D341Med (cell line): ENCODE results near the gene LRRC7.
"Not testable (repeated sequence)": the region's sequence is repeated elsewhere in the genome, so short reads cannot be mapped to it uniquely, and the experiment has no call there.

ENCODE experiments used
- DNase-seq: peaks from one replicate; pipeline ENCODE4 v3.0.0; 2012; ENCODE audit warnings: low spot score

The LRRC7 gene

DNA sequence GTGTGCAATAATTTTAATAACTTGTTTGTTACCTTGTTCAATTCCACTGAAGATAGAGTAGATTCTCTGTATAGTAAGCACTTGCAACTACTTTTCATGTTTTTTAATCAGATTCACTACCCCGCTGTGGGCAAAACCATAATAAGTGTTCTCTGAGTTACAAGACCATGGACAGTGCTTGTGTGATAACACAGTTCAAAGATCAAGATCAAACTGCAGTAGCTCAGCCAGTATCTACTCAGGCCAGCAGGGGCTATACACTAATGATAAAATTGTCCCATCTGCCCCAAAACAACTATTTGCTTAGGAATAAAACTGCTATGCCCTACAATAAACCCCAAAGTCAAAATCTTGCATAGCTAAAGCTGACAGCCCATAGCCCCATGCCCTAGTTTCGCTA, 129.6 kb downstream of the LRRC7 start:
- no peak for DNase-seq

DNA sequence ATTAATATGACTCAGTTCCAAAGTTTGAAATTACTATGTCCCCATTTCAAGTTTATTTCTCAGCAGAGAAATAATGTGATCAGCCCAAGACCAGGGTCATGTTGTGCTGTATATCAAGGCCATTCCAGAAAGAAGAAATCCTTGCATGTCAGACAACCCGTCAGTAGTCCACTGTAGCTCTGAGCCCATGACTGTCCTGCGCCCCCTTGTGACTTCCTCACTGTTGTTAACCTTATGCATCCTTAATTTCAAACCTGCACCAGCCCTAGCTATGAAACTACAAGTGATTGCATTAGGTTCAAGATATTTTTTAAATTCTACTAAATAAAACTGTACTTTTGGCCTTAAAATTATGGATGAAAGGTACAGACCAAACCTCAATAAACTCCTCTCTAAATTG, 133.0 kb downstream of the LRRC7 start:
- peak; percentile 46 for DNase-seq

DNA sequence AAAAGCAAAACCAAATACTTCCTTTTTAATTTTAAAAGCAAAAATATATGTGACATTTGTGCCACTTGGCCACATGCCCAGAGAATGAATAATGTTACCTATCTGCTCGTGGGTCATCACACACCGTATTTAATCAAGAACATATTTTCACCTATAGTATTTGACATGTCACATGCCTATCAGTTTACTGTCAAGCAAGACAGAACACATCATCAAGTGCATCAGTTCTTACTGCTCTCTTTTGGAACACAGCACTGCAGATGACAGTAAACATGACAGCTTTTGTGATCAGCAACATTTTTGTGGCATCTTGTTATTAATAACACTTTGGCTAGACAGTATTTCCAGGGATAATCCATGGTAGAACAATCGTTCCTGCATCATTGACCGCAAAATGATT, 134.4 kb downstream of the LRRC7 start:
- no peak for DNase-seq

DNA sequence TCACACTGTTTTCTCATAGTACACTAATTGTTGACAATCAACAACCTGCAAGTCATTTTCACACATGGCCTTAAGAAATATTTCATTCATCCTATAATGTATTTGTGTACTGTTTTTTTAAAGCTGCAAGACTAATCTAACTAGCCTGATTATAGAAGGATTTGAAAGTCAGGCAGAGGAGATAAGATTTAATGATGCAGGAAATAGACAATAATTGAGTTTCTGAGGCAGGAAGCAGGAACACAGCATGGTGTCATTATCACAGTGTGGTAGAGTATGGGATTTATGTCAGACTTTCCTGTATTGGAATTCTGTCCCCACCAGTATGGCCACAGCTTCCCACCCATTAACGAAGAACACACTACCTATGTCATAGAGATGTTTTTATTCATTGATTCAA, 138.8 kb downstream of the LRRC7 start:
- DNase-seq: no peak

DNA sequence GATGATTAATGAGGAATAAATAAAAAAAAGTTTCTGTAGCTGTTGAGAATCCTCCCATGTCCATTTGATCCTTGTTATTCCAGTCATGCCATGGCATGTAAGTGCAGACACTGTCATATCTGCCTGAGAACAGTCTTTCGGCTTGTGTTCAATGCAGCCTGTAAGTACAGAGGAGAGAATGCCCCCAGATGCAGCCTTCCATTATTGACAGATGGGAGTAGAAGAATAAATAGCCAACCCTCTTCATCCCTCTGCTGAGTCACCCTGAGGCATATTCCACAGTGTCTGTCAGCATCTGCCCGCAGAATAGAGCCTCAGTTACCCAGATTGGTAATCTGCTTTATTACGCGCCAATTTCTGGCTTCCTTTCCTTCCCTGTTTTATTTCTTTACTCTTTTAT, 139.4 kb downstream of the LRRC7 start:
- DNase-seq: no peak

- no peak for DNase-seq
Observed at GRCh38 chr1:69710484-69711189, 142.9 kb downstream of the LRRC7 start.

DNA sequence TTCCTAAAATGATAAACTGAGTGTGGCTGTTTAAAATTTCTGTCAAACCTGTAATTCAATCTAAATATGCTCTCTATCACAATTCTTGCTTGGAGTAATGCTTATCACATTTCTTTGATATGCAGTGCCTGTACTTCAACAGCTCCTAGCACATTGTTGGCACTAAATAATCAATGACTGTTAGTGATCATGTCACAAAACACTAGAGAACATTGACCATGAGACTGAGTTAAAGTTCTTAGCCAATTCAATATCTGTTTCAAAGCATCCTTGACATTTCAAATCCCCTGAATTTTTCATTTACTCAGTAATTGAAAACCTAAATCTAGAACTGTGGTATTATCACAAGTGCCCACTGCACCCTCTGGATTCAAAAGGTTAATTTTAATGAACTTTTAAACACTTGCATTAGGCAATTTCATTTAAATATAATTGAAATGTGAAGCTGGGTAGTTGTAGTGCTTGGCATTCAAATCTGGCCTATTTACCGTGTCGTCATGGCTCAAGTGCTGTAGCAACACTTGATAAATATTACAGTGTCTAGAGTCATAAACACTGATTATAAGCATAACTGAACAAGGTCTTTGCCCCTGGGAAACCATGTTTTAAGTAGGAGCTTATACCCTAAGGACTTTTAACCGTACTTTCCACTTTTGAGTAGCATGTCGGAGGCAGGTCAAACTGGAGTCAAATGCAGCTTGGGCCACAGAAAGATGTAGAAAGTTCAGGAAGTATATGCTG, 143.6 kb downstream of the LRRC7 start:
- no peak for DNase-seq

- DNase-seq: not testable (repeated sequence)
Observed at GRCh38 chr1:69717834-69718233, 150.1 kb downstream of the LRRC7 start.

- DNase-seq: no peak
Observed at GRCh38 chr1:69728206-69728605, 160.5 kb downstream of the LRRC7 start.

DNA sequence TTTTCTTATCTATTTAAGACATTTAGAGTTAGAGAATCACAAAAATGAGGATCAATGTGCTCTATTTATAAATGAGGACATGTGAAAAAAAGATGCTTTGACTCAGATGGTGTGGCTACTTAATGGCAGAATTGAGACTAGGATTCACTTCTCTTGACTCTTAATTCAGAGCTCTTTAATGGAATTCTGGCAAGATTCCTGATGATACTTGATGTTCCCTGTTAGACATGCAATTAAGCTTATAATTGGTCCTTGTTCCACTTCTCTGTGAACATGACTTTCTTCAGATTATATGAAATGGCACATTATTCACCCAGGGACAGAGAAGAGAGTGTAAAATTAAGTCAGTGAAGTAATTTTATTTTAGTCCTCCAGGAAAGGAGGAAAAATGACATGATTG, 165.3 kb downstream of the LRRC7 start:
- DNase-seq: no peak

DNA sequence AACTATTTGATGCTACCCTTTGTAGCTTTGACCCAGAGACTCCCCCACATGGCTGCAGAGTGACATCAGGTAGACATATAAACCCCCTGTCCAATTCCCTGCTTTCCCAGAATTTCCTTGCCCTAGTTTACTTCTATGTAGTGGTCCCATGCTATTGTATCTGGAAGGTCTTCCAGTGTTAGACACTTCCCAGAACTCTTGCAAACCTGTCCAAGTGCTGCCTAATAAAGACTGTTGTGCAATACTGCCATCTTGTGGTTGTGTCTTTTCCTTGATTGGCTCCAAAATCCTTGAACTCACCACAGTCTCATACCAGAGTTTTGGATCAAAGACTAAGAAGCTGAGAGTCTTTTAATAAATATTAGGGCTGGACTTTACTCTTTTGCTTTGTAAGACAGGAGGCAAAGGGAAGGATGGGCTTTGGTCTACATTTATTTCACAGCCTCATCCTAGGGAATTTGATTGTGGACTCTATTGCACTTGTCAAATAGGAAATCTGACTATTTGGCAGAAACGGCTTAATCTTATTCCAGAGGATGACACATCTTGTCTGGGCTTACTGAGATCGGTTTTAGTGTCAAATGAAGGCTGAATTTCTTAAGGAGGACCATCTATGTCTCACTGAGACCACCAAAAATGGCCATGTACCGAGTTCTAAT, 169.9 kb downstream of the LRRC7 start:
- peak; percentile 50 for DNase-seq

DNA sequence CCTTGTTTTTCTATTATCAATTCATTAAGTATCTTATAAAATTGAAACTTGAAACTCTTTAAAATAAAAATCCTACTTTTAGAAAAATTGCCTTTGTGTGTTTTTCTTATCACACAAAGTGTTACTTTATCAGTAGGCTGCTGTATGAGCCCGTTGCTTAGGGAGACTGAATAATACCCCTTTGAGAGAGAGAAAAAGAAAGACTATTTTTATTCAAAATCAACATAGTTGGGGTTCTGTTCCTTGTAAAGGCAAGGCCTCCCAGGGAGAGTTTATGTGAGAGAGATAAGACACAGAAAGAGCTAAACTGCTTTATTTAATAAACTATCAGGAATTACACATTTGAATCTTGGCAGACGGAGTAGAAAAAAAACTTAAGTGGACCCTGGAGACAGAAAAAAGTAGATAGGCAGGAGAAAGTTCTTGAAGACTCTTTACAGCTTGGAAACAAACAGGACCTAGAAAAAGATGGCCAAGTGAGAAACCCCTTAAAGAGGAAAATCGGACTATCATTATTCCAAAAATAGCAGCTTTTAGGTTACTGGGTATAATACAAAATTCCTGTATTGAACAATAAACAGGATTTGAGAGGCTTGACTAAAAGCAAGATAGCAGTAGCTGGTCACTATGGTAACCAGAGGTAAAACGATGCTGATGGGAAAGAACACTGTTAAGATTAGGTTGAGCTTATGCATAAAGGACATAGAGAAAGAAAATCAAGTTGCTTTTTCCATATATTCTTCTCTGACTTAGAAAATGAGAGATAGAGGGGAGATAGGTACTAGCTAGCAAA, 170.9 kb downstream of the LRRC7 start:
- DNase-seq: no peak

DNA sequence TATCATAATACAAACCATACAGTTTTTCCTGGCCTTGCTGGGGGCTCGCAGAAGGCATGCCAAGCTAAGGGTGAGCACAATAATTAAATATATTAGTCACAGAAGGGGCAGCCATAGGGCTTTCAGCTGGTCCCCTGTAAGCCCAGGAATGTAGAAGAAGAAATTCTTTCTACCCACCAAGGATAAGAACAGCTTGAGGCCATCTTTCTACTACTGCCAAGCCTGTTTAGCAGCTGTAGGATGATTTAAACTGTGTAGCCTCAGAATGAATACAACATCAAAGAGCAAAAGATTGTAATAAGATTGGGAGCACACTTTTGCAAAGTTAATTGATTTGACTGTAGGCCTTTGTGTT, 171.5 kb downstream of the LRRC7 start:
- DNase-seq: no peak

DNA sequence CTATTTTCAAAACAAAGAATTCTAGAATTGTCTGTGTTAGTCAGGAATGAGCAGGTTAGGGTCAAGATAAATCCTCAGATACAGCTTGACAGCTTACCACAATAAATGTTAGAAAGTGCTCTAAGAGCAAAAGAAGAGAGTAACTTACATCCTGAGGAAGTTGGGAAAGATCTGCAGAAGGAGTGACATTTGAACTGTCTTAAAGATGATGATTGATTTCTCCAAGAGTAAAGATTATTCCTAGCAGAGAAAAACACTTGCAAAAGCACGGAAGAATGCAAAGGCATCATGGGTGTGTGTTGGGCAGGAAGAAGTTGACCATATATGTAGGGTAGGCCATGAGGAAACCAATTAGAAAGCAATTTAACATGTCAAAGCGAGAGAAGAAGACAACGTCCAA, 175.4 kb downstream of the LRRC7 start:
- DNase-seq: no peak

DNA sequence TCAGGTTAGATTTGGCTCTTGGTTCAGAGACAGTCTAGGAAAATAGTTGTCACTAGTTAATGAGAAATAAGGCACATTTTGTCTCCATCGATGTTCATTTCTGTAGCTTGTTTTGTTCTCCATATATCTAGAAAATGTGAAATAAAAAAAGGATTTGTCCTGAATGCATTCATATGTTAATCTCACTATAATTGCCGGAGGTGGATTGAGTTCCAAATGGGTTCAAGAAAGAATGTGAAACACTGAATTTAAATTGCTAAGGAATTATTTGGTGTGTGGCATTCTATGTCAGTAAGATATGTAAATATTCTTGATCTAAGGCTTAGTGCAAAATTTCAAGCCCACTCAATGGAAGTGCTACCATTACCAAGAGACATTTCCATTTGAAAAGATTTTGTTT, 176.7 kb downstream of the LRRC7 start:
- no peak for DNase-seq

DNA sequence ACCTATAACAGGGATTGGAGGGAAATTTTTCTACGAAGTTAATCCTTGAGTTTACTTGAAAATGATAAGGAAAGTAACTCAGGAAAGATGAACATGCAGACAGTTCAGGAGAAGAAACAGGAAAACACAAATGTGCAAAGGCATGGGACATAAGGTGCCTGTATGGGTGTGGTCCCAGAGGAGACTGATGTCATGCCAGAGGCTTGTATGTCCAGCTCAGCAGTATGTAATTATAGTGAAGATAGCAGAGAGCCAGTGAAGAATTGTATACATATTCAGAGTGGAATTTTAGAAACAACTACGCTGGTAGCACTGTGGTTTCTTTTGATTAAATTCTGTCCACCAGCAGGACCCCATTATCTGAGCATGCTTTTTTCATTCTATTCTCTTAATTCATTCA, 179.5 kb downstream of the LRRC7 start:
- no peak for DNase-seq

DNA sequence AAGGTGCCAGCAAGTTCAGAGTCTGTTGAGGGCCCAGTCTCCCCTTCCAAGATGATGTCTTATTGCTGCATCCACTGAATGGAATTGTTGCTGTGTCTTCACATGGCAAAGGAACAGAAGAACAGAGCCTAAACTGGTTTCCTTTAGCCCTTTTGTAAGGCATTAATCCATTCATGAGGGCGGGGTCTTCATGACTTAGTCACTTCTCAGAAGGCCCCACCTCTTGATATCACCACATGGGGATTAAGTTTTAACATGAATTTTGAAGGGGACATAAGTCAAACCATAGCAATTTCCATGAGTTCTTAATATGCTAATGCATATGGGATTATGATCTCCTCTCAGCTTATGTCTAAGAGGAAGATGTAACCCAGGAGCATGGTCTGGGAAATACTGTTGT, 182.9 kb downstream of the LRRC7 start:
- no peak for DNase-seq

DNA sequence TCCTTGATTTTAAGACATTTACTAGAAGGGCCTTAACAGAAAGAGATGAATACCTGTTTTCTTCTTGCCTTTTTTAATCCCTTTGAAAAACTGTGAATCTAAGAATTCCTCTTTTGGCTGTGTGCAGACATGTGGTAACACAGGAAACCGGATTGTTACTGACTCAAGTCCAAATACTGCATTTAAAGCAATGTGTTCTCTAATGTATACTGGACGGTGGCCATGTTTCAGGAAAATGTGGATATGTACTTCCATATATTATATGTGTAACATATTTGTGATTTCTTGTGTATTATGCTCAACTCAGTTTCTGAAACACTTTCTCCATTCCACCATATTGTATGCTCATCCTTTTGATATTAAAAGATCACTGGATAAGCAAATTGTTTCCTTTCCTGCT, 185.1 kb downstream of the LRRC7 start:
- DNase-seq: no peak

DNA sequence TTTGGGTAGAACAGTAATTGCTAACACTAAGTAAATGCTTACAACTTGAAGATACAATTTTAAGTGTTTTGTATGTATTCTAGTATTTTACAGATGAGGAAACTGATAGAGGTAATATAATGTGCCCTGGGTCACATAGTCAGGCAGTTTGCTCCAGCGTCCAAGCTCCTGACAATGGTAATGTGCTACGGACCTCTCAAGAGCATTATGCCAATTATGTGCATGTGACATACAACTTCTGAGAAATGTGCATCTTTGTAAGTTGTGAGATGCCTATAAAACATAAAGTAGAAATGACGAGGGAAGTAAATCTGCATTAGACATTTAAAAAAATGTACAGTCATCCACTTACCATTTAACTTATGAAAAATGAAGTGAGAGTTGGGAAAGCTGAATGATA, 186.8 kb downstream of the LRRC7 start:
- no peak for DNase-seq

GRCh38 chr1:69755647-69756046, 187.9 kb downstream of the LRRC7 start:
- DNase-seq: no peak

DNA sequence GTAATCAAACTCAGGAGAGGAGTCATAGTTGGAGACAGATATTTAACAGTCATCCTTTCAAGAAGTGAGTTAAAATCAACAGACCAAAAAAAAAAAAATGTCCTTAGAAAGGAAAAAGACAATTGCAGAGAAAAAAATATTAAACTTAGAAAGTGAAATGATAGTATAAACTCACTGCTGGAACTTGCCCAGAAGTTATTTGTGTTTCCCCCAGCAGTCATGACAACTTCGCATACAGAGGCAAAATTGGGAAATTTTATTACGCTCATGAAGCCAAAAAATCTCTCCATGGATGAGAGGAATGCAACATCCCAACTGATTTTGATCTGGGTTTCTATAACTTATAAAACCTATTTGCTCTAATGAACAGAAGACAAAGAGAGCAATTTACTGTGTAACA, 198.2 kb downstream of the LRRC7 start:
- DNase-seq: no peak

DNA sequence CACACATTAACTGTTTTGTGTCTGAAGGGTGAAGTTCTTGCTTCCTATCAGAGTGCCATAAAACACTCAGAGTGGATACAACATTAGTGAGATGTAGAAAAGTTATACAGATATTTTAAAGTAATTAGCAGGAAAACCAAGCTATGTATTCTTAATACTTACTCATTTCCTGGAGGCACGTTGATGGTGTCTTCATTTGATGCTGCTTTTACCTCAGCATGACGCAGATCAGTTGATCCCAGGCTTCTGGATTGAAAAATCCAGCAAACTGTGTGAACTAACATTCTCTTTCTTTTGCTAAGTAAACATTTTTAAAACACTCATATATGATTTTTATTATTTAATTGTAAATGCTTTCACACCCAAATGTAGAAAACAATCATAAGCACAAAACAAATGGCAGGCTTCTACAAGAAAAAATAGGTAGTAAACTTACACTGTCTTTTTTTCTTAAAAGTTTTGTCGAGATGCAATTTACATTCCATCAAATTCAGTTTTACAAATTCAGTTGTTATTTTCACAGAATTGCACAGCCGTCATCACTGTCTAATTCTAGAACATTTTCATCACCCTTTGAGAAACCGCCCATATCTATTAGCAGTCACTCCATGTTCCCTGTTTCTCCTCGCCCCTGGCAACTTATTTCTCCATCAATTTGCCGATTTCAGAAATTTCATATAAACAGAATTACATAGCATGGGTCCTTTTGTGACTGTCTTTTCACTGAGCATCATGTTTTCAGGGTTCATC, 198.9 kb downstream of the LRRC7 start:
- DNase-seq: no peak
